GM21367 (cell line): ENCODE measurements around the gene CFAP20DC.
"Not testable (repeated sequence)": the region's sequence is repeated elsewhere in the genome, so short reads cannot be mapped to it uniquely, and the experiment has no call there.

Source experiments
- ATAC-seq: cut with Tn5 transposase; IDR thresholded peaks from one replicate; pipeline ENCODE4 v1.9.1; 2021; ENCODE audit not compliant: unreplicated experiment

The CFAP20DC gene

GRCh38 chr3:58824285-58824684 is 225.5 kb downstream of the CFAP20DC start:
- ATAC-seq, result no peak

GRCh38 chr3:58806551-58807244 is 243.1 kb downstream of the CFAP20DC start:
- not testable (repeated sequence) for ATAC-seq

GRCh38 chr3:58804914-58805313 is 244.9 kb downstream of the CFAP20DC start:
- ATAC-seq, result no peak

GRCh38 chr3:58801541-58801940 is 248.3 kb downstream of the CFAP20DC start:
- ATAC-seq, result no peak

DNA sequence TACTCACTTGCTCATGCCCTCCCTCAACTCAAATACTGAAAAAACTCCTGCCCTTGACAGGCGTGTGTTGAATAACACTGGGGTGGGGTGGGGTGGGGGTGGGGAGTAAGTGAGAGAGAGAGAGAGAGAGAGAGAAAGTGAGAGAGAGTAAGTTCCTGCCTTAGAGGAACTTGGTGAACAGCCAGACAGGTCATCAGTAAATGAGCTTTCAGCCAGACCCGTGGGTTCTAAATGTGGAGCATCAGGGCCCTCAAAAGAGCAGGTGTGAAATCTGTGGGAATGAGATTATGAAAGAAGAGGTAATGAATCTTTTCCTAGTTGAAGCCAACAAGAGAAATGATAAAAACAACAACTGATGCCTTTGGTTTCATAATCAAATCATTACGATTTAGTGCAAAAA is 248.9 kb downstream of the CFAP20DC start:
- ATAC-seq, result no peak

DNA sequence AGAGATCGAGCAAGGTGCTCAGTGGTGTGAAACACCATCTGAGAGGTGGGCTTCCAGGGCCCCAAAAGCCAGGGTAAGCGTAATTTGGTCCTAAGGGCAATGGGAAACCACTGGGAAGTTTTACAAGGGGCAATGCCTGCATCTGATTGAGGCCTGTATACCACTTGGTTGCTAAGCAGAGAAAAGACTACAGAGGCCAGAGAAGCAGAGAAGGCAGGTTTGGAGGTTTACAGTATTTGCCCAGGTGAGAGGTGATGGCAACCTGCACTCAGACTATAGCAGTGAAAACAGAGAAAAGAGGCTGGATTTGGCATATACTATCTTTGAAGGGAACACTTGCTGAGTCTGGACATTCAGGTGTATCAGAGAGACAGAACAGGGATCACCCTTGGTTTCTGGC is 249.8 kb downstream of the CFAP20DC start:
- ATAC-seq, result no peak

- no peak for ATAC-seq
These were observed 250.6 kb downstream of the CFAP20DC start for GRCh38 chr3:58799271-58799670.

- no peak for ATAC-seq
These were observed 251.5 kb downstream of the CFAP20DC start for GRCh38 chr3:58798312-58798711.

GRCh38 chr3:58794750-58795149 is 255.1 kb downstream of the CFAP20DC start:
- ATAC-seq, result no peak

- no peak for ATAC-seq
These were observed 255.9 kb downstream of the CFAP20DC start for GRCh38 chr3:58793938-58794337.

GRCh38 chr3:58792921-58793451 is 256.8 kb downstream of the CFAP20DC start:
- ATAC-seq, result no peak

GRCh38 chr3:58789385-58789784 is 260.4 kb downstream of the CFAP20DC start:
- no peak for ATAC-seq

- no peak for ATAC-seq
These were observed 264.9 kb downstream of the CFAP20DC start for GRCh38 chr3:58784888-58785287.

DNA sequence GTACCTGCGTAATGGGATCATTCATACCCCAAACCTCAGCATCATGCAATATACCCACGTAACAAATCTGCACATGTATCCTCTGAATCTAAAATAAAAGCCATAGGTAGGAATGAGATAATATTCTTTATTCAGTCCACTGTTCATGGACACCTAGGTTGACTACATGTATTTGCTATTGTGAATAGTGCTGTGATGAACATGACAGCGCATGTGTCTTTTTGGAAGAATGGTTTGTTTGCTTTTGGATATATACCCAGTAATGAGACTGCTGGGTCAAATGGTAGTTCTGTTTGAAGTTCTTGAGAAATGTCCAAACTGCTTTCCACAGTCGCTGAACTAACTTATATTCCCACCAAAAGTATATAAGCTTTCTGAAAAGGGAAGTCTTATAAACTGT is 265.4 kb downstream of the CFAP20DC start:
- ATAC-seq, result no peak

GRCh38 chr3:58783845-58784244 is 266.0 kb downstream of the CFAP20DC start:
- ATAC-seq, result no peak

DNA sequence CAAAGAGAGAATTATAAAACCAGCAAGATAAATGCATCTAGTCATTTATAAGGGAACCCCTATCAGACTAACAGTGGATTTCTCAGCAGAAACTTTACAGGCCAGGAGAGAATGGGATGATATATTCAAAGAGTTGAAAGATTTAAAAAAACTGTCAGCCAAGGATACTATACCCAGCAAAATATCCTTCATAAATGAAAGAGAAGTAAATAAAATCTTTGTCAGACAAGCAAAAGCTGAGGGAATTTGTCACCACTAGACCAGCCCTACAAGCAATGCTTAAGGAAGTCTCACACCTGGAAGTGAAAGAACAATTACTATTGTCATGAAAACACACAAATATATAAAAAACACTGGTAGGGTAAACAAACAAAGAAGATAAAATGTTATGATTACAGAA is 269.9 kb downstream of the CFAP20DC start:
- no peak for ATAC-seq

DNA sequence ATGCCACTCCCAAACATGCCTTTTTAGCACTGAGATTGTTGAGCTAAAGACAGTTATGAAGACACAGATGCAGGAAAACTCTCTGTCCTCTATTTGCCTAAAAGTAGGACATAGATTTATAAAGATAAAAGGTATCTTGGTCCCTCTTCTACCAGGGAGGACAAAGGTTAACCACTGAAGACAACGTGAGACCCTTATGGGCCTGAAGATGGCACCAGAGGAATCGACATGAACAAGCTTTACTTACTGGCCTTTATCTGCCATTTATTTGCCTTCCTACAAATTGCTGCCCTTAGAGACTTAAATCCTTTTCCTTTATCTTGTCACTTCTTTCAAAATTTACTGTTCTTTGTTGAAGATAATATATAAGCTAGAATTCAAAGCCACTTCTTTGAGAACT is 273.6 kb downstream of the CFAP20DC start:
- ATAC-seq, result no peak

DNA sequence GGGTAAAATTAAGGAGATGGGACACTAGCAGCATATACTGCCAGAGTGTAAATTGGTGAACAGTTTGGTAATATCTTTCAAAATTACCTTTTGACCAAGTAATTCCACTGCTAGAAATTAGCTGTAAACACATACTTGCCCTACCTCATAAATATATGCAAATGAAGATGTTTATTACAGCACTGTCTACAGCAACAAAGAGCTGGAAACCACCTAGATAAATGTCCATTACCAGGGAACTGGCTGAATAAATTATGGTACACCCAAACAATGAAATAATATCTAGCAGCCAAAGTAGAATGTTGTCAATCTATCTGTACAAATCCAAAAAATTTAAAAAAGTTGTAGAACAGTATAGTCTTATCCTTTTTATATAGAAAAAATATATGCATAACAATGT is 277.4 kb downstream of the CFAP20DC start:
- ATAC-seq, result no peak

DNA sequence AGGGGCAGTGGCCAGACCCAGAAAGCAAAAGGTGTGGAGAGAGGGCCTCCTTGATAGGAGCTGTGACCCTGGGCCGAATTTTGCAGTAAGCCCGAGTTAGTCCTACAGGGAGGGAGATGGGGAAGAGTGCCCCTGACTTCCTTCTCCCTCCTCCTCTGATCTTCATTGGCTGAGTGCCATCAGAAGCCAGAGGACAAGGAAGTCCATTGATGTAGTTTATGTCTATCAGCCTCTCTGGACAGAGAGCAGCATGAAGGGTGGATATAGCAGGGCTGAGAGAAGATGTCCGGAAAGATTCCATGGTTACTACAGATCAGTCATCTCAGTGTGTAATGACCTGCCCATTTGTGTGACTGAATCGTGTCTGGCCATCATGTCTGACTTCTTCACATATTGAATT is 280.8 kb downstream of the CFAP20DC start:
- no peak for ATAC-seq

GRCh38 chr3:58766587-58767282 is 283.1 kb downstream of the CFAP20DC start:
- ATAC-seq, result no peak

DNA sequence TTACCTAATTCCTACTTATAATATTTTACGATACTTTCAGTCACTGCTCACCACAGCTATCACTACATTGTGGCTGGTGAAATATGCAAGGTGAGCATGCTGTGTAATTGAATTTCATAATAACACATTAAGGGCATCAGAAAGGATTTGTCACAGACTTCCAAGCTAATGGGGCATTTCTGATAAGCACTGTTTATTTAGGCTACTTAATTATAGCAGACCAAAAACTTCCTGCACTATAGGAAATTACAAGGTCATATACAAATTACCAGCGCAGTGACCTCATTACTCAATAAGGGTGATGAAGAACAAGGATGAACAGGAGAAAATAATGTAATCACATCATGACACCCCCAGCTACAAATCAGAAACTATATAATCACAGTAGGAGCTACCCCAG is 294.7 kb downstream of the CFAP20DC start:
- ATAC-seq, result no peak

GRCh38 chr3:58754074-58754473 is 295.8 kb downstream of the CFAP20DC start:
- peak; percentile 66 for ATAC-seq
